Activated naive CD4-positive, alpha-beta T cell treated with anti-CD3 and anti-CD28 coated beads for 36 hours (primary cell): ENCODE results near the gene SNHG17. TPM values are rescaled to one million over a fixed set of nuclear protein-coding genes. Genes with fewer than 3 reads are reported as not detected.
"Not testable (repeated sequence)": the region's sequence is repeated elsewhere in the genome, so short reads cannot be mapped to it uniquely, and the experiment has no call there.

Source experiments
- CTCF ChIA-PET: fragments of 350-600 bp; sonication (Branson Sonifier 250); formaldehyde crosslinking; loops from one replicate; lab custom pipeline; 2021; ENCODE audit warnings: antibody characterized with exemption; lab: Charles Lee
- DNase-seq: peaks from one replicate; pipeline ENCODE4 v3.0.0-alpha.2; 2020
- H3K27ac Mint-ChIP-seq: one replicate; pipeline ENCODE4 v1.8.0; 2021; ENCODE audit warnings: mild to moderate bottlenecking, mixed read lengths
- H3K27me3 Mint-ChIP-seq: one replicate; pipeline ENCODE4 v1.8.0; 2021; ENCODE audit warnings: low read depth, mixed read lengths
- H3K36me3 Mint-ChIP-seq: one replicate; pipeline ENCODE4 v1.8.0; 2021; ENCODE audit warnings: low read depth, mixed read lengths
- H3K4me1 Mint-ChIP-seq: one replicate; pipeline ENCODE4 v1.8.0; 2021; ENCODE audit warnings: low read depth, mixed read lengths
- H3K4me3 Mint-ChIP-seq: one replicate; pipeline ENCODE4 v1.8.0; 2021; ENCODE audit warnings: mild to moderate bottlenecking, moderate library complexity, mixed read lengths
- H3K9me3 Mint-ChIP-seq: one replicate; pipeline ENCODE4 v1.8.0; 2021; ENCODE audit warnings: mixed read lengths
- intact Hi-C: fragments of 100-400 bp; cut with micrococcal nuclease; formaldehyde crosslinking; loops from one replicate; pipeline ENCODE4 v1.15.1; 2023
- total RNA-seq, 2 experiments: library from RNA; stranded (reverse); gene quantifications; one replicate each; pipeline ENCODE4 v1.2.3, GENCODE V29; 2021

Gene SNHG17
- total RNA-seq, 2 experiments from 2014 or later, result 69.1 to 72.9 TPM

DNA sequence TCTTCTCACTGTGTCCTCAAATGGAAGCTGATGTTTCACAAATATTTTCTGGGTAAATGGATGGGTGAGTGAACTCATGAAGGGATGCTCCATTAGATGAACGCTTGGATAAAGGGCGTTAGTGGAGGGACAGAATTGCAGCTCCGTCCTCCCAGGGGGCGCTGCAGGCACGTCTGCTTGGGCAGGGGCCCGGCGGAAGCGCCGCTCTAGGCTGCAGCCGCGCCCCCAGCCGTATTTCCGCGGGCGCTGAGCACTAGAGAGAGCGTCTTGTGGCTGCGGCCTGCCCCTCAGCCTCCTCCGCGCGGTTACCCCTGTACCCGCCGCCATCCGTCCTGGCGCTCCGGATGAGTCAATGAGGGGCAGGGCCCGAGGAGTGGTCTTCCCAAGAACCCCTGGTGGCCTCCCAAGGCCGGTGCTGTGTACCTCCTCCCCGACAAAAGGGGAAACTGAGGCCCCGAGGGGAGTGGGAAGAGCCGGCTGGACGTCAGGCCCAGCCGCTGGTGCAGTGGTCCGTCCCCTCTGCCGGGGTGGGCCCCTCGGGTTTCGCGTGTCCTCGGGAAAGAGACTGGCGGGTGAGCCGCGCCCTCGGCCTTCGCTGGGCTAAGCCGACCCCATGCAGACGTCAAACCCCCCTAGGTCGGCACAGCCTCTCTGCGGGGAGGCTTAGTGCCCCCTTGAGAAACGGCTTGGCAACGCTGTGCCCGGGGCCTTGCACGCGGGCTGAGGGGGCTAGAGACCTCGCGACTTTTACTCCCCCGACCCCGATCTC is 11.5 kb upstream of the SNHG17 start:
- H3K4me1 Mint-ChIP-seq, result peaks cover 42% of the 10 kb centered on the region
- peaks cover 22% of the 10 kb centered on the region for H3K36me3 Mint-ChIP-seq
- peak; percentile 95 for DNase-seq
- peaks cover 3% of the 10 kb centered on the region for H3K27me3 Mint-ChIP-seq
- peak overlapping the region; percentile 84 for H3K27ac Mint-ChIP-seq
- CTCF ChIA-PET, result interaction anchor here (0.6 to 4.3 kb wide), 7 partner anchors 9 to 619 kb away, joined by 3 to 52 read pairs (median 3); partner anchors contain the start of genes RALGAPB and SNHG17
- no peaks in the 10 kb centered on the region for H3K9me3 Mint-ChIP-seq
- intact Hi-C loops, result loop anchor here (1.0 to 10.0 kb wide), 4 partner anchors 11 to 298 kb away; partner anchors contain the start of genes ACTR5, RALGAPB and SNHG17
- H3K4me3 Mint-ChIP-seq, result peak overlapping the region; percentile 80

- Mint-ChIP-seq H3K9me3 (no peaks in the 10 kb centered on the region), H3K4me1 (peaks cover 42% of the 10 kb centered on the region), H3K27ac (peak overlapping the region; percentile 84), H3K4me3 (peak overlapping the region; percentile 80), H3K27me3 (peaks cover 3% of the 10 kb centered on the region), H3K36me3 (peaks cover 17% of the 10 kb centered on the region)
- DNase-seq, result no peak
- CTCF ChIA-PET, result interaction anchor here (0.6 to 4.3 kb wide), 7 partner anchors 8 to 618 kb away, joined by 3 to 52 read pairs (median 3); partner anchors contain the start of genes RALGAPB and SNHG17
- intact Hi-C loops, result loop anchor here (1.0 to 10.0 kb wide), 4 partner anchors 11 to 299 kb away; partner anchors contain the start of genes ACTR5, RALGAPB and SNHG17
Measured at GRCh38 chr20:38445901-38446425, 10.8 kb upstream of the SNHG17 start.

DNA sequence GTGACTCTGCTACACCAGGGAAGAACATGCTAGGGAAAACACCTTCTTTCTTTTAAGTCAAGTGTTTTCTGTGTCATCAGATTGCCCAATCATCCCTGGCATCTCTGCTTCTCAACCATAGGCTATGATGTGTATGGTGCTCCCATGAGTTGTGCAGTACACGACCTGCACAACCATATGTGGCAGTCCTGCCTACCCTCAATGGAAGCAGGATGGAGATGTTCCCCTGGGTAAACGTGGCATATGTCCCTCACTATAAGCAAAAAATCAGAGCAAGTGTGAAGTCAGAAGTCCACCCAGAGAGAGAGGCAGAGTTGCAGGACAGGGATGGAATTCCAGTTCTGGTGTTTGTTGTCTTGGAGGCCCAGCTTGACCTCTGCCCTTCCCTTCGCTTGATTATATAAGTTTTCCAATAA is 10.3 kb upstream of the SNHG17 start:
- Mint-ChIP-seq H3K9me3 (no peaks in the 10 kb centered on the region), H3K36me3 (peaks cover 11% of the 10 kb centered on the region), H3K4me1 (peaks cover 36% of the 10 kb centered on the region), H3K4me3 (peak overlapping the region; percentile 48), H3K27me3 (peaks cover 3% of the 10 kb centered on the region), H3K27ac (no peak overlapping the region)
- no peak for DNase-seq
- intact Hi-C loops, result loop anchor here (10.0 kb wide), 2 partner anchors 61 to 299 kb away; partner anchors contain the start of gene ACTR5
- CTCF ChIA-PET, result interaction anchor here (1.4 to 4.3 kb wide), 4 partner anchors 8 to 26 kb away, joined by 8 to 52 read pairs (median 23); partner anchors contain the start of genes RALGAPB and SNHG17

DNA sequence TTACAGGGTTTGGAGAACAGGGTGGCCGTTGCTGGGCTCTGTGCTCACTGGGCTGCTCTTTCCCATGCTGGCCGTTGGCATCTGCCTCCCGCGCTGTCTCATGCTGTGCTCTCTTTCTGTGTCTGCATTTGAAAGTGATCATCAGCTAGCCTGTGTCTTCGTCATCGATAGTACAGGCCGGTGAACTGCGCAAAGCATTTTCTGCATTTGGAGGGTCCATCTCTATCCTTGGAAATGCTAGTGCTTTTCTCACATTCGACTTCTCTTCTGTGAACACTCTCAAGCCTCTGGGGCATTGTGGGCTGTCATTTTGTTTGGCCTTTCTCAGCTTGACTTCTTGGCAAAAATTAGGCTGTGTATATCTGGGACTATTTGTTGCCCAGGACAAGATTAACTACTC is 6.8 kb upstream of the SNHG17 start:
- Mint-ChIP-seq H3K27me3 (peaks cover 3% of the 10 kb centered on the region), H3K27ac (no peak overlapping the region), H3K4me1 (peaks cover 8% of the 10 kb centered on the region), H3K9me3 (no peaks in the 10 kb centered on the region), H3K4me3 (no peak overlapping the region), H3K36me3 (no peaks in the 10 kb centered on the region)
- intact Hi-C loops, result loop anchor here (10.0 kb wide), 2 partner anchors 57 to 303 kb away; partner anchors contain the start of gene ACTR5
- DNase-seq, result no peak
- CTCF ChIA-PET, result no interaction called here

DNA sequence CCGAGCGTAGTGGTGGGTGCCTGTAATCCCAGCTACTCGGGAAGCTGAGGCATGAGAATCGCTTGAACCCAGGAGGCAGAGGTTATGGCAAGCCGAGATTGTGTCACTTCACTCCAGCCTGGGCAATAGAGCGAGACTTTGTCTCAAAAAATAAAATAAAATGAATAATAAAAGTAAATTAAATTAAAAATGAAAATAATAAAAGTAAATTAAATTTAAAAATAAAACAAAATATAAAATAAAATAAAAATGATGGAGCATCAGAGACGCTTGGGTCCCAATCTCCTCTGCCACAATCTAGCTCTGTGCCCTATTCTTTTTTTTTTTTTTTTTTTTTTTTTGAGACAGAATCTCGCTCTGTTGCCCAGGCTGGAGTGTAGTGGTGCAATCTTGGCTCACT is 6.0 kb upstream of the SNHG17 start:
- CTCF ChIA-PET, DNase-seq, H3K36me3 Mint-ChIP-seq, H3K4me3 Mint-ChIP-seq, H3K9me3 Mint-ChIP-seq, H3K27ac Mint-ChIP-seq, H3K27me3 Mint-ChIP-seq, H3K4me1 Mint-ChIP-seq: not testable (repeated sequence)
- intact Hi-C loops, result loop anchor here (10.0 kb wide), 2 partner anchors 56 to 304 kb away; partner anchors contain the start of gene ACTR5

- intact Hi-C loops, result no loop called here
- DNase-seq, result no peak
- CTCF ChIA-PET, result interaction anchor here (1.1 to 2.1 kb wide), 2 partner anchors 8 to 35 kb away, joined by 4 to 8 read pairs; partner anchors contain the start of gene RALGAPB
- Mint-ChIP-seq H3K27ac (no peak overlapping the region), H3K36me3 (peaks cover 25% of the 10 kb centered on the region), H3K27me3 (peaks cover 3% of the 10 kb centered on the region), H3K4me1 (peaks cover 15% of the 10 kb centered on the region), H3K4me3 (no peak overlapping the region), H3K9me3 (no peaks in the 10 kb centered on the region)
Measured at GRCh38 chr20:38437796-38438195, 2.7 kb upstream of the SNHG17 start.

DNA sequence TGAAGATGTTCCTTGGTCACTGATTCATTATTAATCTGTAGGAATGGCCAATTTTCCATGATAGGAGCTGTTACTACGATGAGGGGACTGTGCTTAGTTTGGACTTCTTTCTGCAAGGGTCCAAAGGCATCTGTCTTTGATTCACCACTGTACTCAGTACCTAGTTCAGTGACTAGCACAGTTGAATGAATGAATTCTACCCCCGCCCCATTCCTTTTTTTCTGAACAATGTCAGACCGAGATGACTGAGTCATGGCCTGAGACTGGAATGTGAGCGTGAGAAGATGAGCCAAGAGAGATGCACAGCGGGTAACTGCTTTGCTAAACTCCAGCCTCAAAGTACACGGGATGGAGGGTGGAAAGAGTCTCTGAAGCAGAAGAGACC is 419 bp upstream of the SNHG17 start:
- Mint-ChIP-seq H3K27ac (peak overlapping the region; percentile 97), H3K27me3 (no peaks in the 10 kb centered on the region), H3K36me3 (peaks cover 47% of the 10 kb centered on the region), H3K9me3 (no peaks in the 10 kb centered on the region), H3K4me1 (peaks cover 37% of the 10 kb centered on the region), H3K4me3 (peak overlapping the region; percentile 89)
- no peak for DNase-seq
- CTCF ChIA-PET, result interaction anchor here (1.0 to 4.4 kb wide), 6 partner anchors 9 to 37 kb away, joined by 3 to 52 read pairs (median 8); partner anchors contain the start of gene RALGAPB
- intact Hi-C loops, result loop anchor here (1.0 to 2.0 kb wide), 2 partner anchors 11 to 37 kb away; partner anchors contain the start of gene RALGAPB

GRCh38 chr20:38434301-38434741 is 807 bp downstream of the SNHG17 start:
- CTCF ChIA-PET, result interaction anchor here (1.0 to 4.4 kb wide), 4 partner anchors 9 to 38 kb away, joined by 3 to 52 read pairs (median 12); partner anchors contain the start of gene RALGAPB
- H3K4me1 Mint-ChIP-seq, result peaks cover 47% of the 10 kb centered on the region
- H3K9me3 Mint-ChIP-seq, result no peaks in the 10 kb centered on the region
- DNase-seq, result peak; percentile 23
- peak overlapping the region; percentile 97 for H3K27ac Mint-ChIP-seq
- peaks cover 53% of the 10 kb centered on the region for H3K36me3 Mint-ChIP-seq
- H3K4me3 Mint-ChIP-seq, result peak overlapping the region; percentile 89
- H3K27me3 Mint-ChIP-seq, result no peaks in the 10 kb centered on the region
- intact Hi-C loops, result loop anchor here (2.0 kb wide), 1 partner anchor 38 kb away; the partner anchor contains the start of gene RALGAPB

DNA sequence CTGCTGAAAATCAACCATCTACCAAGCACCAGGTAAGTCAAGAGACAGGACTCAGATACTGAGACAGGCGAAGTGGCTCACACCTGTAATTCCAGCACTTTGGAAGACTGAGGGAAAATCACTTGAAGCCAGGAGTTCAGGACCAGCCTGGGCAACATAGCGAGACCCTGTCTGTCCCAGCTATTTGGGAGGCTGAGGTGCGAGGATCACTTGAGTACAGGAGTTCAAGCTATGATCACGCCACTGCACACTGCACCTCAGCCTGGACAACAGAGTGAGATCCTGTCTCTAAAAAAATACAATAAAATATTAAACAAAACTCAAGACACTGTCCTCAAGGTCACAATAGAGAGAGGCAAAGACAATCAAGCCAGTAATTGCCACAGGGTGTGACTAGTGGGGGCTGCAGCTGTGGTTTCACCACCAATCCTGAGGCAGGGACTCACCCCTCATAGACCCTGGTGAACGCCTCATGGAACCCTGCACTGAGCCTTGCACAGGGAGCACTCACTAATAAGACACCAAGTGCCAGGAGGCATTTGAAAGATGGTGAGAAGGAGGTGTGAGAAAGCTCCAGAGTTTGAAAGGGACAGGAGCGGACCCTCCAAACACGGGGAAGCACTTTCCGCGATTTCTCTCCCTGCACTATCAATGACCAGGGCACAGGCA is 1.7 kb downstream of the SNHG17 start:
- peaks cover 55% of the 10 kb centered on the region for H3K4me1 Mint-ChIP-seq
- H3K4me3 Mint-ChIP-seq, result peak overlapping the region; percentile 89
- H3K36me3 Mint-ChIP-seq, result peaks cover 62% of the 10 kb centered on the region
- H3K9me3 Mint-ChIP-seq, result no peaks in the 10 kb centered on the region
- CTCF ChIA-PET, result interaction anchor here (1.0 to 4.4 kb wide), 4 partner anchors 8 to 40 kb away, joined by 3 to 52 read pairs (median 8); partner anchors contain the start of gene RALGAPB
- H3K27me3 Mint-ChIP-seq, result no peaks in the 10 kb centered on the region
- intact Hi-C loops, result no loop called here
- no peak for DNase-seq
- H3K27ac Mint-ChIP-seq, result peak overlapping the region; percentile 97

- peaks cover 66% of the 10 kb centered on the region for H3K36me3 Mint-ChIP-seq
- peaks cover 60% of the 10 kb centered on the region for H3K4me1 Mint-ChIP-seq
- peak overlapping the region; percentile 97 for H3K27ac Mint-ChIP-seq
- DNase-seq, H3K27me3 Mint-ChIP-seq, intact Hi-C loops, H3K9me3 Mint-ChIP-seq: not testable (repeated sequence)
- peak overlapping the region; percentile 89 for H3K4me3 Mint-ChIP-seq
- CTCF ChIA-PET, result interaction anchor here (1.0 to 4.4 kb wide), 3 partner anchors 11 to 40 kb away, joined by 3 to 52 read pairs (median 5); partner anchors contain the start of gene RALGAPB
Measured at GRCh38 chr20:38432870-38433269, 2.3 kb downstream of the SNHG17 start.

GRCh38 chr20:38432292-38432691 is 2.8 kb downstream of the SNHG17 start:
- H3K4me3 Mint-ChIP-seq, result peak overlapping the region; percentile 89
- H3K27me3 Mint-ChIP-seq, result no peaks in the 10 kb centered on the region
- peaks cover 65% of the 10 kb centered on the region for H3K4me1 Mint-ChIP-seq
- CTCF ChIA-PET, result interaction anchor here (1.0 to 4.4 kb wide), 3 partner anchors 10 to 41 kb away, joined by 3 to 52 read pairs (median 5); partner anchors contain the start of gene RALGAPB
- no peaks in the 10 kb centered on the region for H3K9me3 Mint-ChIP-seq
- intact Hi-C loops, result no loop called here
- H3K27ac Mint-ChIP-seq, result peak overlapping the region; percentile 69
- no peak for DNase-seq
- H3K36me3 Mint-ChIP-seq, result peaks cover 70% of the 10 kb centered on the region
